Measurements from ENCODE around the gene MAPKAP1.

MAPKAP1 gene

DNA sequence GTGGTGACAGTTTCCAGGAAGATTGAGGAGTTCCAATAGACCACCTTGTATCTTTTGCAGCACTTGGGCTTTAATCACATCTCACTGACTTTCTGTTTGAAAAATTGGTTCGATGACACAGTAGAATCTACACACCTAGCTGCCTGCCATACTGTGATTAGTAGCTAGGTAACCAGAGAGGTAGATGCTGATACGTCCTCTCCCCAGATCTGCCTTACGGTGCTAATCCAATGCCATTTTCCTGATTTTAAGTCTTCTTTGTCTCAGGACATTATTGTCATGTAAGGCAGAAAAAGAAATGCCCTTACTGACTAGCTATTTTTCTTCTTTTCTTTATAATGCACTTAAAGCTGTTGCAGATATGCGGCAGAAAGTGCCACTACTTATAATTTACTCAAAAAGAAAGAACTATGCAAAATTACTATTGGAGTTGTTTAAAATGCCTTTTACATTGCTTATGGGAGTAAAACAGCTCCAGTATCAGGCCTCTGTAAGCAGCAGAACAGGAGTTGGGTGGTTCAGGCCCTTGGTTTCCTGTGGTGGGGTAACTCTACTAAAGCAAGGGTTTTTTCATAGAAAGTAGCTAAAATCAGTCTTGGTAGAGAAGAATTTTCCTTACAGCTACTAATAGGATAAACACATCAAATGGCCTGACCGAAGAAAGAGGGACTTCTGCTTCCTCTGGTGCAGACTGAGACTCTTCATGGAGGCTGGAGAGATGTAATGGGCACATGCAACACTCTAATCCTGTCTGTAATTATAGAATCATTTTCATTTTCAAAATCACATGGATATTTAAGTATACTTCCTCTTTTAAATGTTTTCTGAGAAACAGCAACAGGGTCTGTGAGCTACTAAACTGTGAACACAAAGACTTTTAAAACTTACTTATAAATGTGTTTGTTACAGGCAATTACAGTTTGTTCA is 177.2 kb downstream of the MAPKAP1 start:
- H3K4me1 ChIP-seq: peaks cover 25 to 51% (median 44%) of the 10 kb centered on the region in 10 experiments
- H3K4me3 ChIP-seq: no peak overlapping the region
- H3K27ac ChIP-seq: peak overlapping the region in 10 of 11 experiments; percentile 8 to 76 (median 57); a peak in 17 of 22 replicates
- peak overlapping the region; percentile 39 to 87 (median 70) for H3K4me2 ChIP-seq
- no peak for TF ChIP-seq Cebpa-rat (IDR thresholded peaks at IDR 0.05)
- H3K36me3 ChIP-seq: peaks cover 7 to 30% (median 19%) of the 10 kb centered on the region in 11 experiments; a peak in 16 of 22 replicates
- peaks cover 0 to 18% (median 0%) of the 10 kb centered on the region in 11 experiments; a peak in 2 of 22 replicates for H4K20me1 ChIP-seq
- peak overlapping the region in 8 of 11 experiments; percentile 17 to 46 (median 30); a peak in 10 of 22 replicates for H3K9ac ChIP-seq
- H3K27me3 ChIP-seq: no peaks in the 10 kb centered on the region
- H3K9me3 ChIP-seq (replicated peaks in 1 of 11): peaks cover 0 to 6% (median 0%) of the 10 kb centered on the region in 11 experiments; a peak in 4 of 22 replicates

DNA sequence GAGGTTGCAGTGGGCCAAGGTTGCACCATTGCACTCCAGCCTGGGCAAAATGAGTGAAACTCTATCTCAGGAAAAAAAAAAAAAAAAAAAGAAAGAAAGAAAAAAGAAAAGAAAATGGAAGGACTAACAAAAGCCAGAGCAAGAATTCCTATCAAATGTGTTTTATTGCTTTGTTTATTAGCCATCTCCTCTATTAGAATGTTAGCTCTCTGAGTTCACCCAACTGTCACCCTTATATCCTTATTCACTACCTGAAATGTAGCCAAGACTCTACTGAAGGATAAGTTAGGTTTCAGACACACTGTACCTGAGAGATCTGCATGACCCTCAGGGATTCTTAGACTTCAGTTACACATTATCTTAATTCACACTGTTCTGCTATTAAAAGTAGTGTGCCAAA is 177.9 kb downstream of the MAPKAP1 start:
- no peaks in the 10 kb centered on the region for H3K27me3 ChIP-seq
- peaks cover 18 to 59% (median 39%) of the 10 kb centered on the region in 10 experiments for H3K4me1 ChIP-seq
- peak overlapping the region in 6 of 11 experiments; percentile 46 to 76 (median 63); a peak in 9 of 22 replicates for H3K27ac ChIP-seq
- H3K9ac ChIP-seq: 0 out of 22 replicates have a peak overlapping the region, but pooled peaks of 2 of the 11 experiments have one; percentile 30 to 44
- no peak overlapping the region for H3K4me3 ChIP-seq
- peaks cover 0 to 18% (median 0%) of the 10 kb centered on the region in 11 experiments; a peak in 2 of 22 replicates for H4K20me1 ChIP-seq
- no peak for TF ChIP-seq Cebpa-rat (IDR thresholded peaks at IDR 0.05)
- H3K9me3 ChIP-seq (replicated peaks in 1 of 11): peaks cover 0 to 6% (median 0%) of the 10 kb centered on the region in 11 experiments; a peak in 4 of 22 replicates
- peaks cover 7 to 38% (median 21%) of the 10 kb centered on the region in 11 experiments; a peak in 15 of 22 replicates for H3K36me3 ChIP-seq
- H3K4me2 ChIP-seq: peak overlapping the region in 10 of 11 experiments; percentile 39 to 87 (median 70); a peak in 16 of 22 replicates

DNA sequence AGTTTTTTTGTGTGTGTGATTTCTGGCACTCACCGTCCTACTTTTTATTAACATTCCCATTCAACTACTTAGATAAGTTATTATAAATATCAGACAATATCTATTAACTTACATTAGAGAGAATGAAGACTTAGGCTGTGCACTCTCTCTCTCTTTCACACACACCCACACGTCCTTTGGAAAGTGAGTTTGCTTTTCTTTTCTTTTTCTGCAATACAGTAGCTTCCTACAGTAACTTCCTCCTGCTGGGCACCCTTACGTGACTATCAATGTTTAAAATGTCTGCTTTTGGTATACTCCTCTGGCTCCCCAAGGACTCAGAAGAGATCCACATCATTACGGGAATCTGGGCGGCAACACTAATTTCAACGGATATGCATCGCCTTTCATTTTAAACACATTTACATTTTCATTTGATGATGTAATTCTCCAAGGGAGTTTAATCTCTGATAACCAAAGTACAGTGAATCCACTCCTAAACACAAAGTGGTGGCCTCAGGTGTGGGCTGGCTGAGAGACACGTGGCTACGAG is 179.5 kb downstream of the MAPKAP1 start:
- H3K4me1 ChIP-seq: peaks cover 22 to 72% (median 45%) of the 10 kb centered on the region in 10 experiments
- H3K4me2 ChIP-seq: peak overlapping the region in 9 of 11 experiments; percentile 0 to 87 (median 48); a peak in 15 of 22 replicates
- H3K4me3 ChIP-seq: no peak overlapping the region
- peaks cover 4 to 42% (median 16%) of the 10 kb centered on the region in 11 experiments; a peak in 14 of 22 replicates for H3K36me3 ChIP-seq
- peak overlapping the region in 4 of 11 experiments; percentile 1 to 51 (median 34); a peak in 5 of 22 replicates for H3K27ac ChIP-seq
- no peaks in the 10 kb centered on the region for H3K9me3 ChIP-seq (replicated peaks in 1 of 11)
- no peak overlapping the region for H3K9ac ChIP-seq
- no peaks in the 10 kb centered on the region for H3K27me3 ChIP-seq
- peaks cover 0 to 18% (median 0%) of the 10 kb centered on the region in 11 experiments; a peak in 2 of 22 replicates for H4K20me1 ChIP-seq
- no peak for TF ChIP-seq Cebpa-rat (IDR thresholded peaks at IDR 0.05)

DNA sequence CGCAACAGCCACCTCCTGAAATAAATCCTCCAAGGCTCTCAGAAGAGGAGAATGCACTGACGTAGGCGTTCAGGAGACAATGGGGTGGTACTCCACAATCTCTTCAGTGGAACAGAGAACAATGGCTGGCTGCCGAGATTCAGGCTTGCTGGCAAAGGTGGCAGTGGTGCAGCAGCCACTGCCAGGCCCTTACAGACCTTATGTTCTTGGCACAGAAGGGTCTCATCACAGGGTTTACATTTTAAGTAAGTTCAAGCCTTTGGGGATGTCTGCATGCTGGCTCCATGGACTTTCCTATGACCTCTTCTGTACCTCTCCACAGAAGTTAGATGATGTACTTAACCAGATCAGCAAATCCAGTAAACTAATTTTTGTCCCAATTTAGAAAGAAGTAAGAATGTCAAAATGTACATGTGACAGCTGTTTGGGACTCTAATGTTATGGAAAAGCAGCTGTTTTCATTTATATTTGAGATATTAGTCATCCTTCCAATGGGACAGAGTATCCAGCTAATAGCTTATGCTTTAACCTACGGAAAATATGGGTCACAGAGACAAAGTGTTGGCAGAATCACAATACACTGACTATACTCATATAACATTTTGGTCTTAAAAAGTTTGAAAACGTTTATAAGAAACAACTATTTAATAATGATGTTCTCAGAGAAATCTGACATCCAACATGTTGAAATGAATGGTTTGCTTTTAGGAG is 180.9 kb downstream of the MAPKAP1 start:
- no peak overlapping the region; a peak in 1 of 22 replicates for H3K4me2 ChIP-seq
- no peaks in the 10 kb centered on the region for H3K27me3 ChIP-seq
- peaks cover 33 to 85% (median 56%) of the 10 kb centered on the region in 10 experiments for H3K4me1 ChIP-seq
- no peak overlapping the region for H3K9ac ChIP-seq
- H3K36me3 ChIP-seq: peaks cover 0 to 39% (median 16%) of the 10 kb centered on the region in 11 experiments; a peak in 14 of 22 replicates
- no peak overlapping the region for H3K27ac ChIP-seq
- H4K20me1 ChIP-seq: peaks cover 0 to 22% (median 0%) of the 10 kb centered on the region in 11 experiments; a peak in 3 of 22 replicates
- TF ChIP-seq Cebpa-rat (IDR thresholded peaks at IDR 0.05): no peak
- H3K9me3 ChIP-seq (replicated peaks in 1 of 11): no peaks in the 10 kb centered on the region
- no peak overlapping the region for H3K4me3 ChIP-seq

DNA sequence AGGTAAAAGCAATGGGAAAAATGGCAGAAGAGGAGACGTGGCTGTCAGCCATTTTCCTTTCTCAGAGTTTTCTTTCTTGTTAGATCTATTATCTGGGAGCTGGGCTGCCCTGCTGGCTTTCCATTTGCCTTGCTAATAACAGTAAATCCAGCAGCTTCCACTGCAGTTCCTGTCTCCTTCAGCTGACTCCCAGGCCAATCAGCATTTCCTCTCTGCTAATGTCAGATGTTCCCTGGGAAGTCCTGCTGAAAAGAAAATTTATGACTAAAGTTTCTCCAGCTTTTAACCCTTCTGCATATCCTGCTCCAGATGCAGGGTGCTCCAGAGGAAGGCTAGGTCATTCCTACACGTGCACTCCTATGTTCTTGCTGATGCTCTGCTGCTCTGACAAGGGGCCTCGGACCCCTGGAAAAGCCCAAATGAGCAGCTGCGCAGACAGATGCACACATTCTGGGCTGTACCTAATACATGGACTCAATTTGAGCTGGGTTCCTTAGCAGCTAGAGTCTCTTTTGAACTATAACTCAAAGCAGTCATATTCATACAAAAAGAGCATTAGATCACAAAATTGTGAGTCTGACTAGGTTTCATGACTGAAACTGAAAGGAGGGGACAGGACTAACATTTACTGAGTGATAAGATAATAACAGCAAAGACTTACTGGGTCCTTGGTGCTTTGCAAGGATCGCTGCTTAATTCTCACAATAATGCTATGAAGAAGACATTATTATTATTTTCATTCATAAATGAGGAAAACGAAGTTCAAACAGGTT is 182.2 kb downstream of the MAPKAP1 start:
- H3K9ac ChIP-seq: no peak overlapping the region
- H3K4me3 ChIP-seq: no peak overlapping the region
- H3K27ac ChIP-seq: no peak overlapping the region
- peaks cover 0 to 52% (median 28%) of the 10 kb centered on the region in 11 experiments; a peak in 19 of 22 replicates for H3K36me3 ChIP-seq
- H4K20me1 ChIP-seq: peaks cover 0 to 15% (median 0%) of the 10 kb centered on the region in 11 experiments; a peak in 4 of 22 replicates
- no peaks in the 10 kb centered on the region for H3K27me3 ChIP-seq
- H3K4me1 ChIP-seq: peaks cover 20 to 81% (median 43%) of the 10 kb centered on the region in 10 experiments
- H3K4me2 ChIP-seq: peak overlapping the region in 2 of 11 experiments; percentile 43 to 68; a peak in 4 of 22 replicates
- TF ChIP-seq Cebpa-rat (IDR thresholded peaks at IDR 0.05): no peak
- H3K9me3 ChIP-seq (replicated peaks in 1 of 11): no peaks in the 10 kb centered on the region

DNA sequence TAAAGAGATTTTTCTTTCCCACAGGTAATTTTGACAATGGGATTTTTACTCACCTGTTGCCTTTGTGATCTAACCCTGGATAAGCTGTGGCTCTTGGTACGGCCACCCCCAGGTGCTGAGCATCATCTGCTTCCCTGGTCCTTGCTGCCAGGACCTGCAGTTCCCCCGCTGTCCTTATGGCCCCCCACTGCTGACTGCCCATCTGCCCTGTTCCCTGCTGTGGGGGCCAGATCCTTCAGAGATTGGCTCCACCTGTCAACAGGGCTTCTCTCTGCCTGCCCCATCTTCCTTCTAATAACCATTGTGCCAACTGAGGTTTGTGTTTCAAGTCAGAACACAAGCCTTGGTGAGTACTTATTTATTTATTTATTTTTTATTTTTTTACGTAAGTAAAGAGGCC is 183.3 kb downstream of the MAPKAP1 start:
- H3K9me3 ChIP-seq (replicated peaks in 1 of 11): no peaks in the 10 kb centered on the region
- H3K4me1 ChIP-seq: peaks cover 15 to 70% (median 33%) of the 10 kb centered on the region in 10 experiments
- H3K9ac ChIP-seq: no peak overlapping the region
- H3K27me3 ChIP-seq: no peaks in the 10 kb centered on the region
- peaks cover 0 to 12% (median 0%) of the 10 kb centered on the region in 11 experiments; a peak in 4 of 22 replicates for H4K20me1 ChIP-seq
- H3K4me3 ChIP-seq: no peak overlapping the region
- H3K4me2 ChIP-seq: no peak overlapping the region
- no peak for TF ChIP-seq Cebpa-rat (IDR thresholded peaks at IDR 0.05)
- H3K36me3 ChIP-seq: peaks cover 0 to 55% (median 31%) of the 10 kb centered on the region in 11 experiments; a peak in 19 of 22 replicates
- no peak overlapping the region for H3K27ac ChIP-seq

DNA sequence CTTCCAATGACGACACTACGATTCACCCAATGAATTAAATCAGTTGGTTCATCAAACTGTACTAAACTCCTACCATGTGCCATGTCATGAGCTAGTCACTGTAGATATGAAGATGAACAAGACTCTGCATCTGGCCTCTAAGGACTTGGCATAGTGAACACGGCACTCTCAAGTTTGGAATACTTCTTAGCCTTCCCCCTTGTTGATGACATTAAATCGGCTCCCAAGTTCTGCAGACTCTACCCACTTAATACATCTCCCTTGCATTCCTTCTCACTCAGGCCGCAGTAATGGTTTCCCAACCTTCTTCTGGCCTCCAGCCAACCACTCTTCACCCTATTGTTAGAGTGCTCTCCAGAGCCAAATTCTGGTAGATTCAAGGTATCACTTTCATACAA is 184.7 kb downstream of the MAPKAP1 start:
- Histone ChIP-seq H3K27me3 (no peaks in the 10 kb centered on the region), H3K27ac (peak overlapping the region in 6 of 11 experiments; percentile 9 to 70 (median 56); a peak in 10 of 22 replicates), H3K4me3 (no peak overlapping the region), H3K9ac (peak overlapping the region in 1 of 11 experiments; percentile 41; a peak in 1 of 22 replicates), H3K4me2 (peak overlapping the region; percentile 14 to 88 (median 70)), H4K20me1 (peaks cover 0 to 12% (median 0%) of the 10 kb centered on the region in 11 experiments; a peak in 4 of 22 replicates), H3K9me3 (replicated peaks in 1 of 11) (no peaks in the 10 kb centered on the region), H3K4me1 (peaks cover 14 to 57% (median 22%) of the 10 kb centered on the region in 10 experiments), H3K36me3 (peaks cover under 1 to 57% (median 44%) of the 10 kb centered on the region in 11 experiments; a peak in 20 of 22 replicates)
- TF ChIP-seq Cebpa-rat (IDR thresholded peaks at IDR 0.05): no peak
